Neural cell (in vitro differentiated cells): Measurements from ENCODE around the gene CHST13.

Source experiments
- EP300 ChIP-seq: fragments of 450-650 bp; conservative IDR thresholded peaks from 2 replicates; pipeline ENCODE4 v1.6.1; 2014; ENCODE audit warnings: antibody characterized with exemption, mild to moderate bottlenecking, moderate library complexity; ENCODE audit not compliant: poor library complexity, severe bottlenecking
- TF ChIP-seq, protein P1 (sequence below): fragments of 450-650 bp; IDR thresholded peaks from 2 replicates; pipeline ENCODE4 v1.5.1; 2014; ENCODE audit warnings: antibody characterized with exemption, mild to moderate bottlenecking, moderate library complexity; ENCODE audit not compliant: poor library complexity, severe bottlenecking
- TF ChIP-seq, protein P2 (sequence below): IDR thresholded peaks from 2 replicates; pipeline ENCODE4 v1.6.1; 2012; ENCODE audit warnings: borderline replicate concordance

DNA sequence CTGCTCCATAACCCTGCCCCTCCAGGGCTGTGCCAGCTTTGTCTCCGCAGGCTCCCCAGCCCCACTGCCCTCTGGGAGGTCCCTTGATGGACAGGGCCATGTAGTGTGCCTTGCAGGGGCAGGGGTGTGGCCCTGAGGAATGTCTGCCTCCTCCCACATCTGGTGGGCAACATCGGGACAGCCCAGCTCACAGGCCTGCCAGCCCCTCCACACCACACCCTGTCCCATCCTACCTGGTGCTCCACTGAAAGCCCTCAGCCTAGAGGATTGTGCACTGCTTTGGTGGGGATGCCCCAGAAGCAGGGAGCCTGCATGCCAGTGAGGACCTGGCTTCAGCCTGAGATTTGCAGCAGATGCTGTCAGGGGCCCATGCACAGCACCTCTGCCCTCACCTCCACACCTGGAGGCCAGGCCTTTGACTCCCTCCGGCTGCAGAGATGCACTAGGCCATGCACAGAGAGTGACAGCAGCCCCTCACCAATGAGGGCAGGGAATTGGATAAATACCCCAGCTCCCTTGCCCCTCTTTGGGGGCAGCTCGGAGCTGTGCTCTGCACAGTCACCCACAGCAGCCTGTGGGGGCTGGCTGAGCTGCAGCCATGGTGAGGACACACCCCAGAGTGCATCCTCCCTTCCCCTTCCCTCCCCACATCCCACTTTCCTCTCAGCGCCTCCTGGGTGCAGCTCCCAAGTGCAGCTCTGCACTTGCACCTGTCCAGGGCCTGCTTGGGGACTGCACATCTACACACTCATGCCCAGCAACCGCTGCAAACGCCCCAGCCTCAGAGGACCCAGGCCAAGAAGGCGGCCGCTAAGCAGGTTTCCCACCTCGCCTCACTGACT is 32.1 kb downstream of the CHST13 start:
- TF ChIP-seq, protein P1, sequence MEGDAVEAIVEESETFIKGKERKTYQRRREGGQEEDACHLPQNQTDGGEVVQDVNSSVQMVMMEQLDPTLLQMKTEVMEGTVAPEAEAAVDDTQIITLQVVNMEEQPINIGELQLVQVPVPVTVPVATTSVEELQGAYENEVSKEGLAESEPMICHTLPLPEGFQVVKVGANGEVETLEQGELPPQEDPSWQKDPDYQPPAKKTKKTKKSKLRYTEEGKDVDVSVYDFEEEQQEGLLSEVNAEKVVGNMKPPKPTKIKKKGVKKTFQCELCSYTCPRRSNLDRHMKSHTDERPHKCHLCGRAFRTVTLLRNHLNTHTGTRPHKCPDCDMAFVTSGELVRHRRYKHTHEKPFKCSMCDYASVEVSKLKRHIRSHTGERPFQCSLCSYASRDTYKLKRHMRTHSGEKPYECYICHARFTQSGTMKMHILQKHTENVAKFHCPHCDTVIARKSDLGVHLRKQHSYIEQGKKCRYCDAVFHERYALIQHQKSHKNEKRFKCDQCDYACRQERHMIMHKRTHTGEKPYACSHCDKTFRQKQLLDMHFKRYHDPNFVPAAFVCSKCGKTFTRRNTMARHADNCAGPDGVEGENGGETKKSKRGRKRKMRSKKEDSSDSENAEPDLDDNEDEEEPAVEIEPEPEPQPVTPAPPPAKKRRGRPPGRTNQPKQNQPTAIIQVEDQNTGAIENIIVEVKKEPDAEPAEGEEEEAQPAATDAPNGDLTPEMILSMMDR = no peak
- no peak for TF ChIP-seq EP300
- TF ChIP-seq, protein P2, sequence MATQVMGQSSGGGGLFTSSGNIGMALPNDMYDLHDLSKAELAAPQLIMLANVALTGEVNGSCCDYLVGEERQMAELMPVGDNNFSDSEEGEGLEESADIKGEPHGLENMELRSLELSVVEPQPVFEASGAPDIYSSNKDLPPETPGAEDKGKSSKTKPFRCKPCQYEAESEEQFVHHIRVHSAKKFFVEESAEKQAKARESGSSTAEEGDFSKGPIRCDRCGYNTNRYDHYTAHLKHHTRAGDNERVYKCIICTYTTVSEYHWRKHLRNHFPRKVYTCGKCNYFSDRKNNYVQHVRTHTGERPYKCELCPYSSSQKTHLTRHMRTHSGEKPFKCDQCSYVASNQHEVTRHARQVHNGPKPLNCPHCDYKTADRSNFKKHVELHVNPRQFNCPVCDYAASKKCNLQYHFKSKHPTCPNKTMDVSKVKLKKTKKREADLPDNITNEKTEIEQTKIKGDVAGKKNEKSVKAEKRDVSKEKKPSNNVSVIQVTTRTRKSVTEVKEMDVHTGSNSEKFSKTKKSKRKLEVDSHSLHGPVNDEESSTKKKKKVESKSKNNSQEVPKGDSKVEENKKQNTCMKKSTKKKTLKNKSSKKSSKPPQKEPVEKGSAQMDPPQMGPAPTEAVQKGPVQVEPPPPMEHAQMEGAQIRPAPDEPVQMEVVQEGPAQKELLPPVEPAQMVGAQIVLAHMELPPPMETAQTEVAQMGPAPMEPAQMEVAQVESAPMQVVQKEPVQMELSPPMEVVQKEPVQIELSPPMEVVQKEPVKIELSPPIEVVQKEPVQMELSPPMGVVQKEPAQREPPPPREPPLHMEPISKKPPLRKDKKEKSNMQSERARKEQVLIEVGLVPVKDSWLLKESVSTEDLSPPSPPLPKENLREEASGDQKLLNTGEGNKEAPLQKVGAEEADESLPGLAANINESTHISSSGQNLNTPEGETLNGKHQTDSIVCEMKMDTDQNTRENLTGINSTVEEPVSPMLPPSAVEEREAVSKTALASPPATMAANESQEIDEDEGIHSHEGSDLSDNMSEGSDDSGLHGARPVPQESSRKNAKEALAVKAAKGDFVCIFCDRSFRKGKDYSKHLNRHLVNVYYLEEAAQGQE = no peak
